Right hindlimb (tissue), 1 donor: ENCODE results near the gene HCAR3.
"Not testable (repeated sequence)": the region's sequence is repeated elsewhere in the genome, so short reads cannot be mapped to it uniquely, and the experiment has no call there.

ENCODE experiments used
- DNase-seq: peaks from one replicate; pipeline ENCODE4 v3.0.0-alpha.2; 2018

HCAR3 gene

GRCh38 chr12:122716658-122717057 lies at the start of gene HCAR3:
TSS of gene HCAR3 (minus strand) at chr12:122716811. CDS start at chr12:122716737, 74 bp downstream.
- DNase-seq, result not testable (repeated sequence)

GRCh38 chr12:122757568-122757967 lies 41.0 kb upstream of the HCAR3 start:
- DNase-seq, result no peak

GRCh38 chr12:122754790-122755189 lies 38.2 kb upstream of the HCAR3 start:
- no peak for DNase-seq

- DNase-seq, result no peak
Observed at GRCh38 chr12:122753319-122753650, 36.7 kb upstream of the HCAR3 start.

- DNase-seq, result peak; percentile 98
Observed at GRCh38 chr12:122752464-122753318, 36.1 kb upstream of the HCAR3 start, which contains the start of gene DENR. TSS of gene DENR (plus strand) at chr12:122752824. CDS start at chr12:122753702, 878 bp downstream.

GRCh38 chr12:122750781-122751515 lies 34.3 kb upstream of the HCAR3 start:
- not testable (repeated sequence) for DNase-seq

- no peak for DNase-seq
Observed at GRCh38 chr12:122749569-122750332, 33.1 kb upstream of the HCAR3 start.

- no peak for DNase-seq
Observed at GRCh38 chr12:122747224-122748135, 30.9 kb upstream of the HCAR3 start.

- no peak for DNase-seq
Observed at GRCh38 chr12:122743895-122744525, 27.4 kb upstream of the HCAR3 start.

GRCh38 chr12:122740351-122740750 lies 23.7 kb upstream of the HCAR3 start:
- no peak for DNase-seq

GRCh38 chr12:122738571-122738970 lies 22.0 kb upstream of the HCAR3 start:
- no peak for DNase-seq

GRCh38 chr12:122732611-122733010 lies 16.0 kb upstream of the HCAR3 start:
- DNase-seq, result no peak

GRCh38 chr12:122732170-122732569 lies 15.6 kb upstream of the HCAR3 start:
- no peak for DNase-seq

- DNase-seq, result peak; percentile 41
Observed at GRCh38 chr12:122730215-122731014, 13.8 kb upstream of the HCAR3 start, which contains the start of gene HCAR1. TSS of gene HCAR1 (minus strand) at chr12:122730844. CDS start at chr12:122730339, 505 bp downstream.

GRCh38 chr12:122729583-122730214 lies 13.1 kb upstream of the HCAR3 start:
- DNase-seq, result no peak

GRCh38 chr12:122726080-122726558 lies 9.5 kb upstream of the HCAR3 start:
- no peak for DNase-seq

- DNase-seq, result no peak
Observed at GRCh38 chr12:122725452-122726079, 9.0 kb upstream of the HCAR3 start.

GRCh38 chr12:122724641-122725243 lies 8.1 kb upstream of the HCAR3 start:
- no peak for DNase-seq

- DNase-seq, result no peak
Observed at GRCh38 chr12:122722387-122722786, 5.8 kb upstream of the HCAR3 start.
